GF-D8 (cell line): ENCODE data around the gene SHISA8.
A peak's percentile ranks its signal among the peaks of the same experiment; 100 is the strongest.
"Not testable (repeated sequence)": the region's sequence is repeated elsewhere in the genome, so short reads cannot be mapped to it uniquely, and the experiment has no call there.

Source experiments
- DNase-seq: peaks from one replicate; lab custom pipeline; 2025; lab: John Stamatoyannopoulos, UW

SHISA8 gene

DNA sequence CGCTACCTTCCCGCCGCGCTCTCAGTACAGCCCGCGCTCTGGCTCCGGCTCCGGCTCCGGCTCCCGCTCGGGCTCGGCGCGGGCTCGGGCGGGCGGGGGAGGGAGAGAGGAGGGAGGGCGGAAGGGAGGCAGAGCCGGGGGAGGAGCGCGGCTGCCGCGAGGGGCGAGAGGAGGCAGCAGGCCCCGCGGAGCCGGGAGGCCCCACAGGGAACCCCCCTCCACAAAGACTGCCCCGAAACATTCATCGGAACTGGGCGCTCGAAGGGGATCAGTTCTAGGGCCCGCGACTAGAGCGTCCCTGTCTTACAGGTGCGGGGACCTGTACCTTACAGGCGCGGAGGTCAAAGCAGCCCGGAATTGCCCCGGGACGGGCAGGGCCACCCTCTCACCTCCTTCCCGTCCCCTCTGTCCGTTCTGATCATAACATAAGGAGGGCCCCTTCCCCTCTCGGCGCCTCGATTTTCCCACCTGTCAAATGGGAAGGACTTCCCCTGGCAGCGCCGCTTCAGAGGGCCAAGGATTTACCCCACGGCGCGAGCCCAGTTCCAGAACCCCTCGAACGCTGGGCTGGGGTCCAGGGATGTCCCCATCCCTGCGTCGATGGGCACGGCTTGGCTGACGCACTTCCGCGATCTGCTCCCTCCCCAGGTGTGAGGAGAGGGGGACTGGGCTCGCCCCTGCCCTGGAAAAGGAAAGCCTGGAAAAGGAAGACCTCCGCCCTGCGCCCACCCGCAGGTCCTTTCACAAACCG, at the start of gene SHISA8:
Gene SHISA8, minus strand, starts transcription at position 40 of the 751 bp plus-strand sequence. CDS start 407 bp downstream, outside the sequence.
- DNase-seq, result no peak

GRCh38 chr22:41964112-41964491, 49.2 kb upstream of the SHISA8 start:
- DNase-seq, result no peak

- peak; percentile 13 for DNase-seq
Measured at GRCh38 chr22:41963453-41964111, 48.7 kb upstream of the SHISA8 start.

GRCh38 chr22:41957941-41958556, 43.2 kb upstream of the SHISA8 start:
- no peak for DNase-seq

DNA sequence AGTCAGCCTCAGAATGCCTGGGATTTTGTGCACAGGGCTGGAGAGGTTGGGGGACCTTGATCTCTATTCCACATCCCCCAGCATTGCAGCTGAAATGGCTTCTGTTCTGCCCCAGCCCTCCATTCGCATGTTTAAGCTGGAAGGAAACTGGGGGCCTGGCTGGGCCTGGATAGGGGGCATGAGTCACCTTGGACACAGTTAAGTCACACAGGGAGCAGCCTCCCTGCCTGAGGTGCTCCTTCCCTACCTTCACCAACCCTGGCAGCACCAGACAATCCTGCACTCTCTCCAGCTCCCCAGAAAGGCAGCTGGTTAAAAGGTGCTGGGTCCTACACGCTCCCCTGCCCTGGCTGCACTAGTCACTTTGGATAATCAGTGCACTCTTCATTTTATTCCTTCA, 37.8 kb upstream of the SHISA8 start:
- no peak for DNase-seq

DNA sequence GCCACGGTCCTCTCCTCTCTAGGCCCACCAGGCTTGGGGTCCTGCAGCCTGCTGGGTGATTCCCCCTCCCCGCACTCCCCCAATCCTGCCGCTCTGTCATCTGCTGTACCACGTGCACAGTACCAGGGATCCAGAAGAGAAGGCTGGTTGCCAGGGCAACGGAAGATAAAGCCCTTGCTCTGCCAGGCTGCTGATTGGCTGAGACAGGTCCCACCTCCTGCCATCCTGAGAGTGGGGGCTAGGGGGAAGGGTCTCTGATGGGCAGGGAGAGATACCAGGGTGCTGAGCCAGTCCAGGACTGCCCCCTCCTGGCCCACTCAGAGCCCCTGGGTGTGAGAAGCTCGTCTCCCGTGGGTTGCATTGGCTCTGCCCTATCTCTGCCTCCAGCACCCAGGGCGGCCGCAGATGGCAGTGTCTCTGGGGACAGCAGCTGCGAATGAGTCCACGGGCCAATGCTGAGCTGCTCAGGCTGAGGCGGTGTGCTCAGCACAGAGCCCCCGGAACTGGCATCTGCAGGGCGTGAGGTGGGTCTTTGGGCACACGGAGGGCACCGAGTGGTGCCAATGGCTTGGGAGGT, 37.1 kb upstream of the SHISA8 start, which contains the start of gene SMIM45:
Gene SMIM45, plus strand, starts transcription at position 253 of the 577 bp plus-strand sequence.
- DNase-seq, result no peak

DNA sequence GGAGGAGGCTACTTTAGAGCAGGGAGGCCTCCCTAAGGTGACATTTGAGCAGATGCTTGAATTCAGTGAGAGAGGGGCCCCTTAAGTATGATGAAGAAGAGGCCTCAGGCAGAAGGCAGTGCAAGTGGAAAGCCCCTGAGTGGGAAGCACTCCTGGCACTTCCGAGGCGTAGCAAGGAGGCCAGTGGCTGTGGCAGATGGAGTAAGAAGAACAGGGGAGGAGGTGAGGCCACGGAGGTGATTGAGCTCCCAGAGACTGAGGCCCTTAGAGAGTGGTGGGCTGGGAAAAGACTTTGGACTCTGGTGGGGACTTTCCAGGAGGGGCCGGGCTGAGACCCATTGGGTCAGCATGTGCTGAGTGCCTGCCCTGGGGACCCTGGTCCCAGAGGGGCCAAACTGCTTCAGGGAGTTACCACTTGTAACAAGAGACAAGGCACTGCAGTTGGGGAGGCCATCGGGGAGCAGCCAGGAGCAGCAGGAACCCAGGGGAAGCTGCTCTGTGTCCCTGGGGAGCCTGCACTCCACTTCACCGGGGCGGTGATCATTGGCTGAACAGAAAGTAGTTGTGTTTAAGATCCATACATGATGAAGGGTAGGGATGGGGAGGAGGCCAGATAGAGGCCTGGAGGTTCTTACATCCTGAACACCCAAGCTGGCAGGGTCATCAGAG, 34.6 kb upstream of the SHISA8 start:
- no peak for DNase-seq

DNA sequence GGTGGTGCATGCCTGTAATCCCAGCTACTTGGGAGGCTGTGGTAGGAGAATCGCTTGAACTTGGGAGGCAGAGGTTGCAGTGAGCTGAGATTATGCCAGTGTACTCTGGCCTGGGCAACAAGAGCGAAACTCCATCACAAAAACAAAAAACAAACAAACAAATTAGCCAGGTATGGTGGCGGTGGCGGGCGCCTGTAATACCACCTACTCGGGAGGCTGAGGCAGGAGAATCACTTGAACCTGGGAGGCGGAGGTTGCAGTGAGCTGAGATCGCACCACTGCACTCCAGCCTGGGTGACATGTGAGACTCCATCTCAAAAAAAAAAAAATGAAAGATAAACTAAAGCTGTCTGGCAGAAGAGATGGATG, 34.0 kb upstream of the SHISA8 start:
- DNase-seq, result not testable (repeated sequence)

GRCh38 chr22:41948142-41948541, 33.3 kb upstream of the SHISA8 start:
- DNase-seq, result no peak

- DNase-seq, result no peak
Measured at GRCh38 chr22:41947424-41948080, 32.7 kb upstream of the SHISA8 start.

DNA sequence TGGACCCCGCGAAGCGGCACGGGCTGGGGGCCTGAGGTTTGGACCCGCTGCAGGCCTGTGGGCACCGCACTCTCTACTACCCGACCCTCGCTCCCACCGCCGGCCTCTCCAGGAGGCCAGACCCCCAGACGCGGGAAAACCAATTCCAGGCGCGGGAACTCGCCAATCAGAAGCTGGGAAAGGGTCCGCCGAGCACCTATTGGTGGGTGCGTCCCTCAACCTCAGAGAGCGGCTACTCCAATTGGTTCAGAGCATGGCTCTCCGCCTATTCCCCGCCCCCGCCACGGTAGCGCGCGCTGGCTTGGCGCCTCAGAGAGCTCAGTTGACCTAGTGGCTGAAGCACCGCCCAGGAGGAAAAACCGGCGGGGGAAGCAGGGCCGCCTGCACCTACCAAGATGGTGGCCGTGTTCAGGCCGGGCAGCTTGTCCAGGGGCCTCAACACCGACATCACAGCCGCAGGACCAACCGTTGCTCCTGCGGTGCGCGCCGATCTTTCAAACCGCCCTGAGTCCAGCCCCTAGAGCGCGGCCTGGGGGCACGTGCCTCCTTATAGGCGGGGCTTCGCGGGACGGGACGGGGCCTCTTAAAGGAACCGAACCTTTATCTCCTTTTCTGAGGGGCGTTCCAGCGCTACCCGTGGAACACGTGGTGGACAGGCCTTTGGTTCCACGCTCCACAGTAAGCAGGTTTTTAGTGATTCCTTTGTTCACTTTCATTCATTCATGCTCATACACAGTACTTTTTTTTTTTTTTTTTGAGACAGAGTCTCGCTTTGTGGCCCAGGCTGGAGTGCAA, 32.0 kb upstream of the SHISA8 start, which contains the start of gene CENPM:
Gene CENPM, minus strand, starts transcription at position 524 of the 795 bp plus-strand sequence. Its CDS starts 76 bp downstream, at position 448.
- peak; percentile 90 for DNase-seq

- no peak for DNase-seq
Measured at GRCh38 chr22:41943661-41944209, 28.9 kb upstream of the SHISA8 start.

DNA sequence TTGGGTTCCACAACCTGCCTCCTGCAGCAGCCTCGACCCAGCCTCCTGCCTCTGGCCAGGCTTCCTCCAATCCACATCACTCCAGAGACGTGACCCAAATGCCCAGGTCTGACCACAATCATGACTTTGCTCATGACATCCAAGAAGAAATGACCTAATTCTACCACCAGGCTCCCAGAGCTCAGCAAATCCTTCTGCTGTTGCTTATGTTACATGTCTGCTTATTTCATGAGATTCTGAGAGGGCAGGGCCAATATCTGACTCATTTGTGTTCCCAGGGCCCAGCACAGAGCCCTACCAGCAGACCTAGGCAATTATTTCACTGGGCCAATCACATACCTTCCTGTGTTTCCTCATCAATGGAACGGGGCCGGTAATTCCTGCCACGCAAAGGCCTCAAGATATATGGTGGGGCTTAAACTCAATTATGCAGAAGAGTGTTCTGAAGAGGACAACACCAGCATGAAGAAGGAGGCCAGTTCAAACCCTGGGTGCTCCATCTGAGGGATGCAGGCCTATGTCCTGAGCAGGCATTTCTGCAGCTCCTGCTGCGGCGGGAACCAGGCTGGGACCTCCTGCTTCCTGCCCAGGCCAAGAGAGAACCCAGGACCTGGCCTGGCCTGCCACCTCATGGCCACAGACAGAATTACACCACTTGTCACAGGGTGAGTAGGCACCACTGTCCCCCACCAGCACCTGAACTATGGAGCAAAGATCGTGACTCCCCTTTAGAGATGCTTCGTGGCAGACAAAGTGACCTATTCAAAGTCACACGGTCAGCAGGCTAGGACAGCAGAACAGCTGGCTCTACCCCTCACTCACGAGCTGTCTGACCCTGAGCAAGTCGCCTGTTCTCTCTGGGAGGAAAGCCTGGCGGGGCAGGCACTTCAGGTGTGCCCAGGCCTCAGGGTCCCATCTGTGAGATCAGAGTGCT, 26.2 kb upstream of the SHISA8 start:
- no peak for DNase-seq

DNA sequence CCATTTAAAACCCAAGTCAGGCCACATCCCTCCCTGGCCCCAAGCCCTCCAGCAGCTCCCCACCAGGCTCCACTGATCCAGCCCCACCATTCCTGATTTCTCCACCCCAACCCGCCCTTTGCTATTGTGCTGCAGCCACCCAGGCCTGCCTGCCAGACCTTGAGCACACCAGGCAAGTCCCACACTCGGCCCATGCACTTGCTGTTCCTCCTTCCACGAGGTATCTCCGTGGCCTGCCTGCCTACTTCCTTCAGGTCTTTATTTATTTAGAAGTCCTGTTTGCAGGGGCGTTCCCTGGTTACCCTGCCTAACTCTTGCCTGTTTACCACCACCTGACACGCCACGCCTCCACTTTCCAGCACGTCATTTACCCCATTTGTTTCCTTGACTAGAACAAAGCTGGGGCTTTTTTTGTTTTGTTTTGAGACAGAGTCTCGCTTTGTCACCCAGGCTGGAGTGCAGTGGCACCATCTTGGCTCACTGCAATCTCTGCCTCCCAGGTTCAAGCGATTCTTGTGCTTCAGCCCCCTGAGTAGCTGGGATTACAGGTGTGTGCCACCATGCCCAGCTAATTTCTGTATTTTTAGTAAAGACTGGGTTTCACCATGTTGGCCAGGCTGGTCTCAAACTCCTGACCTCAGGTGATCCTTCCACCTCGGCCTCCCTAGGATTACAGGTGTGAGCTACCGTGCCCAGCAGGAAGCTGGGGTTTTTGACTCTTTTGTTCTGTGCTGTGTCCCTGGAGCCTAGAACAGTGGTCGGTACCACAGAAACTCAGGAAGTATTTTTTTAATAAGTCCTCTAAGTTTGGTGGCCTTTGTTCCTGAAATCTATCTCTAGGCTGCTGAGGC, 25.3 kb upstream of the SHISA8 start:
- DNase-seq, result no peak

DNA sequence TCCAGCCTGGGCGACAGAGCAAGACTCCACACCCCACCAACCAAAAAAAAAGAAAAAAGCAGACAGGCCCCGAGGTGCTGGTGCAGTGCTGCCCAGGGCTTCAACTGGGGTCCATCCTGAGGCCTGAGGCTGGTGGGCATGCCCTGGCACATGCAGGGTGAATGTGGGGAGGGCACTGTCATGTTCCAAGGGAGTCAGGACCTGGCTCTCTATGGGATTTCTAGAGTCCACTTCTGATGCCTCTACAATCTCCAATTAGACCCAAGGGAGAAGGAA, 22.0 kb upstream of the SHISA8 start:
- DNase-seq, result no peak

DNA sequence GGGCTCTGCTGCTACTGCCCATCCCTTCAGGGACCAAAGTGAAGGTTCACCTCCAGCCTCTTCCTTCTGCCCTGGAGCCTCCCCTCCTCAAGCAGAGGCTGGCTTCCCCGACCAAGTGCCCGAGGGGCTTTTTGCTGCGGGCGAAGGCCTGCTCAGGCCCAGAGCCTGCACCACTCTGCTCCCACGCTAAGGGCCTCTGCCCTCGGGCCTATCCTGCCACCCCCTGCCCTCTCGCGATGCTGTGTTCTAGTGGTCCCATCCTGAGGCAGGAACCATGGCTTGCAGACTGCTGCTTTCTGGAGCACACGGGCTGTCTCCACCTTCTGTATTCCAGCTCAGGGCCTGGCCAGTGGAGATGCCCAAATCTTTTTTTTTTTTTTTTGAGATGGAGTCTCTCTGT, 20.6 kb upstream of the SHISA8 start:
- DNase-seq, result no peak

DNA sequence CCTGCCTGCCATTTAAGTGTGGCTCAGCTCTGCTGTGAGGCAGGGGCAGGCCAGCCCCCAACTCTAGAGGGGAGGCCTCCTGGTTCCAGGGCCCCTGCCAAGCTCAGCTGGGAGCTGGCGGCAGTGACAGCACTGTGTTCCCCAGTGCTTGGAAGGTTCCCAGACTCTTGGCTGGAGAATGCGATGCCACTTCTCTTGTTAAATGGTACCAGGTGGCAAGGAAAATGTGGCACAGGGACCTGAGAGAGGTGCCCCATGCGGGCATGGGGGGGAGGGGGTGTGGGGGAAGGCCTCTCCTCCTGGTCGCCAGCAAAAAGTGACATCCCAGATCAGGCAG, 20.1 kb upstream of the SHISA8 start:
- DNase-seq, result no peak

- DNase-seq, result no peak
Measured at GRCh38 chr22:41934284-41935014, 19.6 kb upstream of the SHISA8 start.
